Skeletal muscle cell (primary cell): Measurements from ENCODE around the gene CATSPER2.
"Not testable (repeated sequence)": the region's sequence is repeated elsewhere in the genome, so short reads cannot be mapped to it uniquely, and the experiment has no call there.

ENCODE experiments used
- DNase-seq: peaks from one replicate; pipeline ENCODE4 v3.0.0-alpha.2; 2010; ENCODE audit warnings: low read depth
- H3K4me3 ChIP-seq: 2 replicates; pipeline ENCODE4 v1.5.1; 2011; ENCODE audit warnings: low read depth, mild to moderate bottlenecking, control low read depth, low read length, moderate library complexity

Gene CATSPER2

GRCh38 chr15:43599131-43599530, 49.5 kb downstream of the CATSPER2 start:
- H3K4me3 ChIP-seq, DNase-seq: not testable (repeated sequence)

- not testable (repeated sequence) for H3K4me3 ChIP-seq, DNase-seq
Measured at GRCh38 chr15:43593328-43594190, 55.1 kb downstream of the CATSPER2 start, which contains the start of gene CKMT1B. Gene CKMT1B (plus strand): TSS chr15:43594027. CDS start chr15:43594219, 192 bp downstream.

- not testable (repeated sequence) for H3K4me3 ChIP-seq, DNase-seq
Measured at GRCh38 chr15:43592841-43593240, 55.8 kb downstream of the CATSPER2 start.

- DNase-seq, H3K4me3 ChIP-seq: not testable (repeated sequence)
Measured at GRCh38 chr15:43589778-43590466, 58.7 kb downstream of the CATSPER2 start, which contains the start of gene PPIP5K1. Gene PPIP5K1 (minus strand): TSS chr15:43590208. CDS start chr15:43584504, 5,704 bp downstream.
